Measurements from ENCODE around the gene MGAT4C. TPM values are rescaled to one million over a fixed set of nuclear protein-coding genes. Genes with fewer than 3 reads are reported as not detected.

Gene MGAT4C
- total RNA-seq, 1 donor from 2014 or later, result 0.46 TPM

GRCh38 chr12:85923767-85924331 is 332.3 kb downstream of the MGAT4C start:
- Mint-ChIP-seq H3K27ac (ENCODE audit: unreplicated experiment) (no peak overlapping the region), H3K4me1 (ENCODE audit: unreplicated experiment) (peaks cover 2% of the 10 kb centered on the region), H3K9me3 (ENCODE audit: unreplicated experiment) (no peaks in the 10 kb centered on the region), H3K27me3 (ENCODE audit: unreplicated experiment) (peaks cover 19% of the 10 kb centered on the region), H3K36me3 (ENCODE audit: unreplicated experiment) (no peaks in the 10 kb centered on the region), H3K4me3 (ENCODE audit: unreplicated experiment) (no peak overlapping the region)
- TF ChIP-seq CTCF (IDR thresholded peaks at IDR 0.05), result peak; percentile 73
- DNase-seq (ENCODE audit: extremely low spot score, unreplicated experiment), result no peak

GRCh38 chr12:85920324-85920947 is 335.8 kb downstream of the MGAT4C start:
- DNase-seq (ENCODE audit: extremely low spot score, unreplicated experiment), result no peak
- Mint-ChIP-seq H3K27me3 (ENCODE audit: unreplicated experiment) (peaks cover 20% of the 10 kb centered on the region), H3K4me3 (ENCODE audit: unreplicated experiment) (no peak overlapping the region), H3K36me3 (ENCODE audit: unreplicated experiment) (no peaks in the 10 kb centered on the region), H3K27ac (ENCODE audit: unreplicated experiment) (no peak overlapping the region), H3K4me1 (ENCODE audit: unreplicated experiment) (peaks cover 2% of the 10 kb centered on the region), H3K9me3 (ENCODE audit: unreplicated experiment) (no peaks in the 10 kb centered on the region)
- peak; percentile 72 for TF ChIP-seq CTCF (IDR thresholded peaks at IDR 0.05)
